Esophagus (tissue), 2 donors: ENCODE results near the gene CYGB. TPM values are rescaled to one million over a fixed set of nuclear protein-coding genes. Genes with fewer than 3 reads are reported as not detected.
"Not testable (repeated sequence)": the region's sequence is repeated elsewhere in the genome, so short reads cannot be mapped to it uniquely, and the experiment has no call there.

Experiments used
- H3K27ac ChIP-seq, 2 donors: one replicate each; pipeline ENCODE4 v1.5.1; 2013; ENCODE audit warnings: low read depth in 2 of 2, mild to moderate bottlenecking in 2 of 2, inconsistent platforms in 1 of 2, low read length in 1 of 2, moderate library complexity in 1 of 2
- H3K27me3 ChIP-seq, 2 donors: one replicate each; pipeline ENCODE4 v1.6.1; 2013; ENCODE audit warnings: low read length in 2 of 2, control low read depth in 1 of 2, mild to moderate bottlenecking in 1 of 2; ENCODE audit not compliant: insufficient read depth in 2 of 2, control insufficient read depth in 1 of 2
- H3K36me3 ChIP-seq, 2 donors: one replicate each; pipeline ENCODE4 v1.6.1; 2013; ENCODE audit warnings: low read length in 1 of 2; ENCODE audit not compliant: control insufficient read depth in 2 of 2, insufficient read depth in 2 of 2
- H3K4me1 ChIP-seq, 2 donors: one replicate each; pipeline ENCODE4 v1.6.1; 2013; ENCODE audit warnings: low read length in 1 of 2; ENCODE audit not compliant: control insufficient read depth in 2 of 2, insufficient read depth in 2 of 2
- H3K4me3 ChIP-seq, 2 donors: one replicate each; pipeline ENCODE4 v1.5.1; 2013; ENCODE audit warnings: low read length in 2 of 2, mild to moderate bottlenecking in 2 of 2, low read depth in 1 of 2, moderate library complexity in 1 of 2
- H3K9me3 ChIP-seq, 2 donors: one replicate each; pipeline ENCODE4 v1.6.1; 2013; ENCODE audit warnings: mild to moderate bottlenecking in 2 of 2, low read depth in 1 of 2, low read length in 1 of 2, moderate library complexity in 1 of 2; ENCODE audit not compliant: control insufficient read depth in 2 of 2, insufficient read depth in 1 of 2
- WGBS, 2 donors: extraction: QIAGEN DNeasy Blood & Tissue Kit; methylation state at CpG; one replicate each; pipeline ENCODE4 v1.1.7; 2013; 5-methylcytosine and 5-hydroxymethylcytosine counted together
- polyA plus RNA-seq, 2 donors: library from polyadenylated mRNA; stranded (reverse); fragments of 200-250 nt; gene quantifications; one replicate each; pipeline ENCODE4 v1.2.3, GENCODE V29; 2013
- donor health status: healthy with polysubstance abuse.
- donor health status: Bipolar disorder and iron deficiency.

CYGB gene
- polyA plus RNA-seq, 2 donors: 3.1 to 3.7 TPM

GRCh38 chr17:76561799-76562268 is 24.3 kb upstream of the CYGB start:
- peak overlapping the region in 1 of 2 donors; percentile 74 for H3K27ac ChIP-seq
- H3K36me3 ChIP-seq: peaks cover 4 to 10% of the 10 kb centered on the region in 2 donors

DNA sequence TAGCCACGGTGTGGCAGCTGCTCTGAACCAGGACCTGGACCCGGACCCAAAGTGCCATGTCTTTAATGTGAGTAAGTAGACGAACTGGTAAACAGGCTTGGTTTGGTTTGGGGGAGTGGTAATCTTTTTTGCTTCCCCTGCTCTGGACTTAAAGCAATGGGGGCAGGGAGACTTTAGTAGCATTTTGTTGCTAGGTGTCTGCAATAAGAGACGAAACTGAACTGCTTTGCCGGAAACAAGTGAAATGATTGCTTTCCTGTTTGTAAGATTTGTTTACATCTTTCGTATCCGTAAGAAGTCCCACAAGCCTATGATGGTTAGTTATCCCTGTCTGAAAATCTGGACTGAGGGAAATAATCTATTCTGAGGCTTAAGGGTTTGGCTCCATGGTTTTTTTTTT is 23.8 kb upstream of the CYGB start:
- 38 to 48% methylated on average over 7 of the region's 7 CpGs for WGBS, 2 donors
- H3K36me3 ChIP-seq: peaks cover 4 to 10% of the 10 kb centered on the region in 2 donors
- H3K4me3 ChIP-seq: peak overlapping the region in 1 of 2 donors; percentile 24
- H3K27me3 ChIP-seq: no peaks in the 10 kb centered on the region
- no peaks in the 10 kb centered on the region for H3K9me3 ChIP-seq
- H3K27ac ChIP-seq: peak overlapping the region in 1 of 2 donors; percentile 9
- peaks cover 0 to 3% of the 10 kb centered on the region in 2 donors for H3K4me1 ChIP-seq

More at GRCh38 chr17:76561799-76562268, 24.3 kb upstream of the CYGB start:
- Histone ChIP-seq H3K9me3 (no peaks in the 10 kb centered on the region), H3K4me1 (peaks cover 0 to 3% of the 10 kb centered on the region in 2 donors), H3K27me3 (no peaks in the 10 kb centered on the region), H3K4me3 (no peak overlapping the region)
- 27 to 38% methylated on average over 5 of the region's 5 CpGs for WGBS, 2 donors

GRCh38 chr17:76560877-76561221 is 23.3 kb upstream of the CYGB start:
- 42 to 71% methylated on average over 6 of the region's 6 CpGs for WGBS, 2 donors
- H3K36me3 ChIP-seq: peaks cover 3 to 5% of the 10 kb centered on the region in 2 donors
- no peaks in the 10 kb centered on the region for H3K27me3 ChIP-seq
- no peaks in the 10 kb centered on the region for H3K9me3 ChIP-seq
- H3K27ac ChIP-seq: no peak overlapping the region
- peaks cover 0 to 3% of the 10 kb centered on the region in 2 donors for H3K4me1 ChIP-seq
- peak overlapping the region in 1 of 2 donors; percentile 24 for H3K4me3 ChIP-seq

GRCh38 chr17:76560036-76560876 is 22.7 kb upstream of the CYGB start:
- peaks cover 0 to 3% of the 10 kb centered on the region in 2 donors for H3K4me1 ChIP-seq
- peaks cover 0 to 5% of the 10 kb centered on the region in 2 donors for H3K36me3 ChIP-seq
- peak overlapping the region in 1 of 2 donors; percentile 19 for H3K4me3 ChIP-seq
- no peaks in the 10 kb centered on the region for H3K9me3 ChIP-seq
- no peaks in the 10 kb centered on the region for H3K27me3 ChIP-seq
- no peak overlapping the region for H3K27ac ChIP-seq
- 58 to 69% methylated on average over 10 of the region's 10 CpGs for WGBS, 2 donors

DNA sequence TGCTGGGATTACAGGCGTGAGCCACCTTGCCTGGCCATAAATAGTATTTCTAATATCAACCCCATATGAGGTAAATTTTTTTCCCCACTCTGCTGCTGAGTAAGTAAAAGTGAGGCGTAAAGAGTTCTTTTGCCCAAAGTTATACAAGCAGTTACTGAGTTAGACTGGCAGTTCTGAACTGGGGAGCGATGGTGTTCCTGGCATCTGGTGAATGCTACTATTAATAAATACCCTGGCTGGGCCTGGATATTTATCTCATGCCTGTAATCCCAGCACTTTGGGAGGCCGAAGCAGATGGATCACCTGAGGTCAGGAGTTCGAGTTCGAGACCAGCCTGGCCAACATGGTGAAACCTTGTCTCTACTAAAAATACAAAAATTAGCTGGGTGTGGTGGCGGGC is 22.0 kb upstream of the CYGB start:
- not testable (repeated sequence) for H3K27me3 ChIP-seq, H3K9me3 ChIP-seq, H3K36me3 ChIP-seq, H3K4me1 ChIP-seq
- H3K4me3 ChIP-seq: peak overlapping the region in 1 of 2 donors; percentile 64
- 63 to 65% methylated on average over 7 of the region's 7 CpGs for WGBS, 2 donors
- H3K27ac ChIP-seq: peak overlapping the region in 1 of 2 donors; percentile 21

- Histone ChIP-seq H3K27ac (peak overlapping the region; percentile 88 to 94), H3K36me3 (peaks cover 0 to 5% of the 10 kb centered on the region in 2 donors), H3K4me3 (peak overlapping the region; percentile 64 to 77), H3K9me3 (no peaks in the 10 kb centered on the region), H3K4me1 (peaks cover 0 to 3% of the 10 kb centered on the region in 2 donors), H3K27me3 (no peaks in the 10 kb centered on the region)
- WGBS, 2 donors: 0 to 1% methylated on average over 14 of the region's 14 CpGs
Measured at GRCh38 chr17:76558198-76559095, 20.9 kb upstream of the CYGB start.

DNA sequence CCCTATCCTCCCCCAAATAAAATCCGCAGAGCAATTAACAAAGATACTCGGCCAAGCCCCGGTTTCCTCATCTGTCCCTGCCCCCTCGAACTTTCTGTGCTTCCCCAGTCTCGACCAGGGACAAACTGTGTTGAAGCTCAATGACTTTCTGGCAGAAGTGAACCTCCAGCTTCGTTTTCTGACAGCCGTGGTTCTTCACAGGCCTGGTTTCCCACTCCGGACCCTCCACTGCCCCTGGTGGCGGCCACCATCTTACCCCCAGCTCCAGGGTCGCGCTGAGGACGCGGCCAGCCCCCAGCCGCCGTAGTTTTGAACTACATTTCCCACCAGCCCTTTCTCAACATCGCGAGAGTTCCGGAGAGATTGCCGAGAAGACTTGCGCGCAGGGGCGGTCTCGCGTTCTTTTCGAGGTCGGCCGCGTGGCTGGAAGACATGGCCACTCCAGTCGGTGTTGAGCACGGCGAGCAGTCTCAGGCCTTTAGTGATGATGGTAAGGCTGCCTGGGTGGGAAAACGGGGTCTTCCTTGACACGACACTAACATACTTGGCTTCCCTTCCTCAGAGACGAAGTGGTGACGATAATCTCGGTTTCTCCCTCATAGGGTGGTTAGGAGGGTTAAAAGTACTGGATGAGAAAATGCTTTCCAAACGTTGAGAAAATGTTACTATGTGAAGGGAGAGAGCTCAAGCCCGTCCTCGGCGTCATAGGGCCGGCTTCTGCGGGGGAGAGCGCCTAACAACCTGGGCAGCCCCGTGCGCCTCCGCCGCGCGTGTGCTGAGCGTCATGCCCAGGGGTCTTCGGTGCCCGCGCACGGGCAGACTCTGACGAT is 20.1 kb upstream of the CYGB start:
- Histone ChIP-seq H3K4me3 (peak overlapping the region; percentile 64 to 77), H3K4me1 (peaks cover 0 to 3% of the 10 kb centered on the region in 2 donors), H3K9me3 (no peaks in the 10 kb centered on the region), H3K36me3 (peaks cover 0 to 3% of the 10 kb centered on the region in 2 donors), H3K27ac (peak overlapping the region; percentile 88 to 94), H3K27me3 (no peaks in the 10 kb centered on the region)
- WGBS, 2 donors: 0 to 1% methylated on average over 55 of the region's 55 CpGs

- H3K27me3 ChIP-seq: no peaks in the 10 kb centered on the region
- 23 to 28% methylated on average over 30 of the region's 30 CpGs for WGBS, 2 donors
- H3K4me3 ChIP-seq: peak overlapping the region; percentile 64 to 77
- peaks cover 0 to under 1% of the 10 kb centered on the region in 2 donors for H3K4me1 ChIP-seq
- H3K27ac ChIP-seq: peak overlapping the region; percentile 88 to 94
- H3K36me3 ChIP-seq: peaks cover 0 to under 1% of the 10 kb centered on the region in 2 donors
- H3K9me3 ChIP-seq: no peaks in the 10 kb centered on the region
Measured at GRCh38 chr17:76556765-76557367, 19.4 kb upstream of the CYGB start.
